ENCODE results near the gene PEX10. TPM values are rescaled to one million over a fixed set of nuclear protein-coding genes. Genes with fewer than 3 reads are reported as not detected.

Gene PEX10
- total and polyA plus RNA-seq, 2 of the 8 experiments (the other 6 are each of a cell fraction or from before 2014, with no cell fraction given) = 24.3 to 26.9 TPM

DNA sequence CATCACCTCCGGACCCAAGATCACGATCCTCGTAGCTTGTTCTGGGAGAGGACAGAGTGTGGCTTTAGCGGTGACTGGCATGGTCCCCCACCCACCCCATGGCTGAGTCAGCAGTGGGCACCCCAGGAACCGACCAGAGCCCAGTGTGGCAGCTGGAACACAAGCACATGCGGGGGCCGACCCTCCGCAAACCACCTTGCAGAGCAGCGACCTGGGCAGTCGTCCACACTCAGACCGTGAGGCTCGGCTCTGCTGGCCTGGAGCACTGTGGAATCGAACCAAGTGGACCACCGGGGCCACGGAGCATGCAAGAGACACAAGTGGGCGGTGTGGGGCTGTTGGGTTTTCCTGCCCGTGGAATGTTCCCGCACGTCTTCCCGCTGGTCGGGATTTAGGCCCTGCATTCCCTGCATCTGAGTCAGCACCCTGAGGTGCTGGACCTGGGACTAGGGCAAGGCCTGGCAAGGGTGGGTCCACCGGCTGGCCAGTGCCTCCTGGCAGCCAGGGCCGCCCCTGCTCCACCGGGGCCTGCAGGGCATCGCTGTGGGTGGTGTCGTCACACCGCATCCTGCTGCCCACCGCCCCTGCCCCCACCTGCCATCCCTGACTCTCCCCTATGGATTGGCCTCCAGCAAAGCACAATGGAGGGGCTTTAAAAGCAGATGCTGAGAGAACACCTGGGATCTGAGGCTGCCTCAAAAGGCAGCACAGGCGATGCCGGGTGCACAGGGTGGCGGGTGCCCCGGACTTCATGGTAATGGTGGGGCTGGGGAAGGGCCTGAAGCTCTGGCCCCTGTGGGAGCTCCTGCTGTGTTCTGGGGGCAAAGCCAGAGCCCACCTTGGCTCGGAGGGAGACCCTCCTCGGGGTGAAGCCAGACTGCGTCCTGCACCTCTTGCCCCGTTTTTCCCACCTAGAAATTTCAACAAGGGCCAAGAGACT is 39.5 kb downstream of the PEX10 start:
- H3K27ac ChIP-seq (ENCODE audit: low read depth, low read length) = no peak overlapping the region
- no peak overlapping the region for H2BK120ac ChIP-seq (replicated peaks; ENCODE audit: low read depth, low read length)
- no peak overlapping the region for H4K5ac ChIP-seq (ENCODE audit: insufficient read length, low read depth, low read length)
- POLR2A ChIA-PET (ENCODE audit: partially characterized antibody) = interaction anchor here (1.3 kb wide), 1 partner anchor 9 kb away, joined by 5 read pairs; no protein-coding TSS in a partner anchor
- H3K36me3 ChIP-seq (ENCODE audit: control insufficient read depth in 2 of 4, insufficient read depth in 4 of 4, low read length in 3 of 4) = no peaks in the 10 kb centered on the region
- H3K9ac ChIP-seq (replicated peaks in 1 of 4; ENCODE audit: extremely low read depth in 1 of 4, low read depth in 3 of 4, low read length in 3 of 4) = no peak overlapping the region
- no peak overlapping the region for H4K91ac ChIP-seq (replicated peaks; ENCODE audit: insufficient read length, low read length)
- H3K4me2 ChIP-seq (ENCODE audit: insufficient read depth in 1 of 2, low read depth in 2 of 2, low read length in 2 of 2) = no peak overlapping the region
- no peak overlapping the region for H2AK5ac ChIP-seq (ENCODE audit: low read depth, low read length)
- no peak overlapping the region for H3K14ac ChIP-seq (ENCODE audit: insufficient read length)
- H3K79me1 ChIP-seq (ENCODE audit: low read depth, low read length) = no peaks in the 10 kb centered on the region
- H2AFZ ChIP-seq (ENCODE audit: low read length) = no peak overlapping the region
- CTCF ChIA-PET (ENCODE audit: partially characterized antibody) = interaction anchor here (0.8 to 5.1 kb wide), 2 partner anchors 9 to 14 kb away, joined by 4 to 22 read pairs; no protein-coding TSS in a partner anchor
- H3K18ac ChIP-seq (ENCODE audit: extremely low read depth, low read length) = no peak overlapping the region
- H3K4me1 ChIP-seq (replicated peaks in 1 of 4; ENCODE audit: control insufficient read depth in 3 of 4, insufficient read depth in 4 of 4, low read length in 3 of 4) = no peaks in the 10 kb centered on the region
- H3K23me2 ChIP-seq (ENCODE audit: low read depth, low read length) = no peaks in the 10 kb centered on the region
- H3K27me3 ChIP-seq (replicated peaks in 1 of 4; ENCODE audit: control insufficient read depth in 3 of 4, extremely low read depth in 1 of 4, insufficient read depth in 3 of 4, low read length in 3 of 4) = no peaks in the 10 kb centered on the region; a peak in 1 of 7 replicates
- no peaks in the 10 kb centered on the region for H4K20me1 ChIP-seq (replicated peaks in 1 of 2; ENCODE audit: control insufficient read depth in 1 of 2, insufficient read depth in 2 of 2, low read length in 2 of 2)
- no peaks in the 10 kb centered on the region; a peak in 1 of 4 replicates for H3K9me3 ChIP-seq (ENCODE audit: insufficient read depth in 2 of 2, low read depth in 1 of 2, low read length in 1 of 2)
- H3K56ac ChIP-seq (replicated peaks; ENCODE audit: insufficient read length, low read depth, low read length) = no peak overlapping the region
- TF ChIP-seq KDM1A (IDR thresholded peaks at IDR 0.05; ENCODE audit: borderline replicate concordance, low read length) (no peak), RXRA (IDR thresholded peaks at IDR 0.05; ENCODE audit: insufficient read depth, low read depth, low read length) (no peak), SIN3A (conservative IDR thresholded peaks at IDR 0.05 in 1 of 2, IDR thresholded peaks at IDR 0.05 in 1 of 2; ENCODE audit: low read depth in 1 of 2, low read length in 2 of 2) (no peak), RBBP5 (IDR thresholded peaks at IDR 0.05; ENCODE audit: borderline replicate concordance, low read depth, low read length) (no peak), ZNF274 (IDR thresholded peaks at IDR 0.05; ENCODE audit: borderline replicate concordance, extremely low read depth, low read length) (no peak), POLR2AphosphoS5 (IDR thresholded peaks at IDR 0.05; ENCODE audit: low read depth, low read length) (no peak), TAF7 (optimal IDR thresholded peaks at IDR 0.05; ENCODE audit: borderline replicate concordance, low read depth, low read length) (no peak), TAF1 (IDR thresholded peaks at IDR 0.05; ENCODE audit: low read depth, low read length) (no peak)
- H3K23ac ChIP-seq (ENCODE audit: insufficient read length) = no peak overlapping the region
- 94% methylated on average over 32 of the region's 36 CpGs; no CpG with 5 or more reads in 1 of the 2 experiments for WGBS, 2 experiments (ENCODE audit: extremely low coverage in 1 of 2, insufficient coverage in 1 of 2, insufficient read length in 1 of 2, insufficient replicate concordance in 2 of 2, low coverage in 1 of 2, low lambda C conversion rate in 2 of 2, missing lambda C conversion rate in 1 of 2)
- H2BK20ac ChIP-seq (ENCODE audit: low read length) = no peak overlapping the region
- H3K4me3 ChIP-seq (ENCODE audit: extremely low read depth in 1 of 4, insufficient read depth in 2 of 4, low read depth in 3 of 4, low read length in 4 of 4) = no peak overlapping the region
- no peak overlapping the region for H2BK12ac ChIP-seq (ENCODE audit: low read depth, low read length)
- no peak overlapping the region for H4K8ac ChIP-seq (ENCODE audit: extremely low read depth, insufficient read depth, low read length)
- H2BK15ac ChIP-seq (ENCODE audit: low read length) = no peak overlapping the region
- no peak overlapping the region for H2BK5ac ChIP-seq (ENCODE audit: low read depth, low read length)
- no peak for FAIRE-seq
- no peak for DNase-seq (ENCODE audit: low read depth in 1 of 2, low spot score in 2 of 2)
- no peaks in the 10 kb centered on the region for H3K79me2 ChIP-seq (ENCODE audit: control insufficient read depth in 1 of 2, insufficient read depth in 2 of 2, low read length in 2 of 2)
- H3K4ac ChIP-seq (replicated peaks; ENCODE audit: insufficient read length, low read depth, low read length) = no peak overlapping the region

All from H1 (cell line).